ENCODE results near the gene HMGXB4. TPM values are rescaled to one million over a fixed set of nuclear protein-coding genes. Genes with fewer than 3 reads are reported as not detected.

Gene HMGXB4
- total and polyA plus RNA-seq, 2 of the 13 experiments (the other 11 are each of a cell fraction or from before 2014, with no cell fraction given), result 13.9 to 16.3 TPM

DNA sequence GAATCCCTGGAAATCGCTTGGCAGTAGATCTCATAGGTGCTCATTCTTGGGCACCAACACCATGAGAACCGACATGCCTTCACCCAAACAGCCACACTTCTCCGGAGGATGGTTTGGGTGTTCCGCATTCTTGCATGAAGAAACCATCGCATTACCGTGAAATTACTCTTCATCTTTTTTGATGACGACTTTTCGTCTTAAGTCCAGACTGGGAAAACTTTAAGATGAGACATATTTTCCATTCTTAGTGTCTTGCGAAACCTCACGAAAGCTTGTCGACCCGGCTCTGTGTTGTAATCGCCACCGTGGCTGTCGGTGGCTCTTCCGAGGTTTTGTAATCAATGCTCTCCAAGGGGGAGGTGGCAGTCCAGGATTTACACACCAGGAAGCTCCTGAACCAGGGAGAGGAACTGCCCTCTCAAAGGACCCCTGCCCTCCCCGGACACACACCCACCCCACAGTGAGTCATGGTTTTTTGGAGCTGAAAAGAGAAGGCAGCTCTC lies 44.1 kb downstream of the HMGXB4 start (continued):
- TF ChIP-seq GABPB1 (CRISPR knock-in tag; IDR thresholded peaks at IDR 0.05) (peak; percentile 27; the same call in 1 of the 2 replicates), TBX2 (CRISPR knock-in tag; IDR thresholded peaks at IDR 0.05; ENCODE audit: borderline replicate concordance) (no peak), ATRX (CRISPR knock-in tag; IDR thresholded peaks at IDR 0.05; ENCODE audit: borderline replicate concordance) (no peak), KMT2A (CRISPR knock-in tag; IDR thresholded peaks at IDR 0.05) (no peak), ZNF597 (CRISPR knock-in tag; IDR thresholded peaks at IDR 0.05) (no peak), ZNF232 (CRISPR knock-in tag; IDR thresholded peaks at IDR 0.05; ENCODE audit: borderline replicate concordance) (no peak), ZSCAN9 (CRISPR knock-in tag; IDR thresholded peaks at IDR 0.05; ENCODE audit: borderline replicate concordance) (peak; percentile 76; the same call in 1 of the 2 replicates), TRIM22 (IDR thresholded peaks at IDR 0.05) (no peak), SOX13 (IDR thresholded peaks at IDR 0.05) (no peak), SOX13 (CRISPR knock-in tag; conservative IDR thresholded peaks at IDR 0.05 in 1 of 2, IDR thresholded peaks at IDR 0.05 in 1 of 2) (peak in 1 of 2 experiments; percentile 60; a peak in 2 of 4 replicates), ZNF737 (CRISPR knock-in tag; IDR thresholded peaks at IDR 0.05; ENCODE audit: borderline replicate concordance) (no peak), ZNF841 (CRISPR knock-in tag; IDR thresholded peaks at IDR 0.05; ENCODE audit: borderline replicate concordance) (no peak), ZNF362 (CRISPR knock-in tag; IDR thresholded peaks at IDR 0.05; ENCODE audit: borderline replicate concordance) (no peak), NCOA5 (CRISPR knock-in tag; IDR thresholded peaks at IDR 0.05) (no peak), MTF2 (CRISPR knock-in tag; IDR thresholded peaks at IDR 0.05; ENCODE audit: borderline replicate concordance) (no peak), NFYC (CRISPR knock-in tag; IDR thresholded peaks at IDR 0.05) (0 out of 2 replicates have a peak, but pooled peaks have one; percentile 40), KLF13 (CRISPR knock-in tag; IDR thresholded peaks at IDR 0.05) (no peak), MYNN (CRISPR knock-in tag; IDR thresholded peaks at IDR 0.05; ENCODE audit: low read depth) (no peak)
- TF ChIP-seq, protein P1, sequence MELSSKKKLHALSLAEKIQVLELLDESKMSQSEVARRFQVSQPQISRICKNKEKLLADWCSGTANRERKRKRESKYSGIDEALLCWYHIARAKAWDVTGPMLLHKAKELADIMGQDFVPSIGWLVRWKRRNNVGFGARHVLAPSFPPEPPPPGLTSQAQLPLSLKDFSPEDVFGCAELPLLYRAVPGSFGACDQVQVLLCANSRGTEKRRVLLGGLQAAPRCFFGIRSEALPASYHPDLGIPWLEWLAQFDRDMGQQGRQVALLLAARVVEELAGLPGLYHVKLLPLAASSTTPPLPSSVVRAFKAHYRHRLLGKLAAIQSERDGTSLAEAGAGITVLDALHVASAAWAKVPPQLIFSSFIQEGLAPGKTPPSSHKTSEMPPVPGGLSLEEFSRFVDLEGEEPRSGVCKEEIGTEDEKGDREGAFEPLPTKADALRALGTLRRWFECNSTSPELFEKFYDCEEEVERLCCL (CRISPR knock-in tag; IDR thresholded peaks at IDR 0.05; ENCODE audit: borderline replicate concordance), result no peak
- TF ChIP-seq, protein P2, sequence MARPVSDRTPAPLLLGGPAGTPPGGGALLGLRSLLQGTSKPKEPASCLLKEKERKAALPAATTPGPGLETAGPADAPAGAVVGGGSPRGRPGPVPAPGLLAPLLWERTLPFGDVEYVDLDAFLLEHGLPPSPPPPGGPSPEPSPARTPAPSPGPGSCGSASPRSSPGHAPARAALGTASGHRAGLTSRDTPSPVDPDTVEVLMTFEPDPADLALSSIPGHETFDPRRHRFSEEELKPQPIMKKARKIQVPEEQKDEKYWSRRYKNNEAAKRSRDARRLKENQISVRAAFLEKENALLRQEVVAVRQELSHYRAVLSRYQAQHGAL (CRISPR knock-in tag; IDR thresholded peaks at IDR 0.05; ENCODE audit: not compliant biosample characterization), result no peak
- TF ChIP-seq, protein P3, sequence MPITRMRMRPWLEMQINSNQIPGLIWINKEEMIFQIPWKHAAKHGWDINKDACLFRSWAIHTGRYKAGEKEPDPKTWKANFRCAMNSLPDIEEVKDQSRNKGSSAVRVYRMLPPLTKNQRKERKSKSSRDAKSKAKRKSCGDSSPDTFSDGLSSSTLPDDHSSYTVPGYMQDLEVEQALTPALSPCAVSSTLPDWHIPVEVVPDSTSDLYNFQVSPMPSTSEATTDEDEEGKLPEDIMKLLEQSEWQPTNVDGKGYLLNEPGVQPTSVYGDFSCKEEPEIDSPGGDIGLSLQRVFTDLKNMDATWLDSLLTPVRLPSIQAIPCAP (CRISPR knock-in tag; IDR thresholded peaks at IDR 0.05; ENCODE audit: low read depth), result no peak
- TF ChIP-seq, protein P4, sequence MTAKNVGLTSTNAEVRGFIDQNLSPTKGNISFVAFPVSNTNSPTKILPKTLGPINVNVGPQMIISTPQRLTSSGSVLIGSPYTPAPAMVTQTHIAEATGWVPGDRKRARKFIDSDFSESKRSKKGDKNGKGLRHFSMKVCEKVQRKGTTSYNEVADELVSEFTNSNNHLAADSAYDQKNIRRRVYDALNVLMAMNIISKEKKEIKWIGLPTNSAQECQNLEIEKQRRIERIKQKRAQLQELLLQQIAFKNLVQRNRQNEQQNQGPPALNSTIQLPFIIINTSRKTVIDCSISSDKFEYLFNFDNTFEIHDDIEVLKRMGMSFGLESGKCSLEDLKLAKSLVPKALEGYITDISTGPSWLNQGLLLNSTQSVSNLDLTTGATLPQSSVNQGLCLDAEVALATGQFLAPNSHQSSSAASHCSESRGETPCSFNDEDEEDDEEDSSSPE (CRISPR knock-in tag; IDR thresholded peaks at IDR 0.05), result no peak

All from HepG2 (cell line).